HEK293 (cell line): ENCODE data around the gene PKMYT1.

Experiments used
- CTCF ChIA-PET: fragments of 350-600 bp; formaldehyde crosslinking; extraction: SDS; loops from one replicate; lab custom pipeline; 2021; ENCODE audit warnings: antibody characterized with exemption; lab: Yijun Ruan, JAX
- POLR2A ChIA-PET: fragments of 300-600 bp; formaldehyde crosslinking; extraction: SDS; loops from one replicate; lab custom pipeline; 2020; ENCODE audit warnings: antibody characterized with exemption, inconsistent platforms; lab: Yijun Ruan, JAX
- H3K27ac ChIP-seq: fragments of 200-500 bp; sonication (Bioruptor generic); 2 replicates; pipeline ENCODE4 v1.5.1; 2014; ENCODE audit warnings: low read depth, low read length, control low read depth, inconsistent platforms; ENCODE audit errors: extremely low read depth
- H3K36me3 ChIP-seq, 2 experiments: fragments of 200-500 bp in 1 of 2; sonication (Bioruptor generic) in 1 of 2; 1 replicate in 1 of 2; 2 replicates in 1 of 2; pipeline ENCODE4 v1.5.1; 2014 to 2017; ENCODE audit warnings: inconsistent platforms in 2 of 2, low read length in 2 of 2; ENCODE audit not compliant: control insufficient read depth in 2 of 2, insufficient read depth in 1 of 2
- H3K4me1 ChIP-seq: fragments of 200-500 bp; sonication (Bioruptor generic); 2 replicates; pipeline ENCODE4 v1.5.1; 2014; ENCODE audit warnings: mild to moderate bottlenecking, low read length, inconsistent platforms; ENCODE audit not compliant: control insufficient read depth, insufficient read depth
- H3K4me3 ChIP-seq: 2 replicates; pipeline ENCODE4 v1.5.1; 2011; ENCODE audit warnings: low read depth, mild to moderate bottlenecking, control low read depth, low read length, moderate library complexity
- H3K9me3 ChIP-seq: fragments of 200-500 bp; sonication (Bioruptor generic); 2 replicates; pipeline ENCODE4 v1.5.1; 2014; ENCODE audit warnings: low read depth, low read length, inconsistent platforms; ENCODE audit not compliant: control insufficient read depth, insufficient read depth
- EGR2 ChIP-seq: fragments of 450-650 bp; formaldehyde crosslinking; IDR thresholded peaks from 2 replicates; pipeline ENCODE4 v1.5.1; 2016; ENCODE audit warnings: low read depth, missing biosample characterization, missing genetic modification characterization
- GLIS1 ChIP-seq: fragments of 450-650 bp; formaldehyde crosslinking; IDR thresholded peaks from 2 replicates; pipeline ENCODE4 v1.5.1; 2016; ENCODE audit warnings: missing biosample characterization, missing genetic modification characterization
- PATZ1 ChIP-seq: fragments of 450-650 bp; formaldehyde crosslinking; IDR thresholded peaks from 2 replicates; pipeline ENCODE4 v1.5.1; 2016; ENCODE audit warnings: missing biosample characterization, missing genetic modification characterization
- PRDM1 ChIP-seq: fragments of 450-650 bp; formaldehyde crosslinking; IDR thresholded peaks from 2 replicates; pipeline ENCODE4; 2016; ENCODE audit warnings: missing biosample characterization, missing genetic modification characterization
- REPIN1 ChIP-seq: fragments of 450-650 bp; formaldehyde crosslinking; IDR thresholded peaks from 2 replicates; pipeline ENCODE4 v1.5.1; 2017; ENCODE audit warnings: missing biosample characterization, missing genetic modification characterization, low read depth
- SCRT2 ChIP-seq: fragments of 450-650 bp; formaldehyde crosslinking; IDR thresholded peaks from 2 replicates; pipeline ENCODE4 v1.5.1; 2016; ENCODE audit warnings: missing biosample characterization, missing genetic modification characterization
- ZFHX2 ChIP-seq: fragments of 450-650 bp; formaldehyde crosslinking; conservative IDR thresholded peaks from 2 replicates; pipeline ENCODE4 v1.5.1; 2016; ENCODE audit warnings: missing biosample characterization, missing genetic modification characterization
- ZFP69B ChIP-seq: fragments of 450-650 bp; formaldehyde crosslinking; IDR thresholded peaks from 2 replicates; pipeline ENCODE4 v1.5.1; 2016; ENCODE audit warnings: missing biosample characterization, missing genetic modification characterization
- ZIC2 ChIP-seq: fragments of 450-650 bp; formaldehyde crosslinking; IDR thresholded peaks from 2 replicates; pipeline ENCODE4 v1.5.1; 2016; ENCODE audit warnings: missing biosample characterization, missing genetic modification characterization
- ZNF184 ChIP-seq: fragments of 450-650 bp; IDR thresholded peaks from 2 replicates; pipeline ENCODE4 v1.5.1; 2018; ENCODE audit warnings: missing biosample characterization, mild to moderate bottlenecking, missing genetic modification characterization
- ZNF335 ChIP-seq: fragments of 450-650 bp; formaldehyde crosslinking; conservative IDR thresholded peaks from 2 replicates; pipeline ENCODE4 v1.5.1; 2016; ENCODE audit warnings: missing biosample characterization, missing genetic modification characterization
- ZNF366 ChIP-seq: fragments of 450-650 bp; formaldehyde crosslinking; conservative IDR thresholded peaks from 2 replicates; pipeline ENCODE4 v1.5.1; 2016; ENCODE audit warnings: missing biosample characterization, missing genetic modification characterization
- ZNF394 ChIP-seq: fragments of 450-650 bp; formaldehyde crosslinking; IDR thresholded peaks from 2 replicates; pipeline ENCODE4 v1.5.1; 2016; ENCODE audit warnings: missing biosample characterization, missing genetic modification characterization, mild to moderate bottlenecking, moderate library complexity, borderline replicate concordance
- ZNF548 ChIP-seq: fragments of 450-650 bp; formaldehyde crosslinking; IDR thresholded peaks from 2 replicates; pipeline ENCODE4 v1.5.1; 2016; ENCODE audit warnings: missing biosample characterization, missing genetic modification characterization
- ZNF555 ChIP-seq: fragments of 450-650 bp; formaldehyde crosslinking; conservative IDR thresholded peaks from 2 replicates; pipeline ENCODE4 v1.5.1; 2017; ENCODE audit warnings: missing biosample characterization, mild to moderate bottlenecking, missing genetic modification characterization, inconsistent platforms
- ZNF600 ChIP-seq: fragments of 450-650 bp; formaldehyde crosslinking; IDR thresholded peaks from 2 replicates; pipeline ENCODE4 v1.5.1; 2016; ENCODE audit warnings: missing biosample characterization, missing genetic modification characterization
- ZNF830 ChIP-seq: fragments of 450-650 bp; IDR thresholded peaks from 2 replicates; pipeline ENCODE4 v1.5.0; 2018; ENCODE audit warnings: missing biosample characterization, missing genetic modification characterization, low read depth, mild to moderate bottlenecking, moderate library complexity
- TF ChIP-seq, protein P1 (sequence below): fragments of 450-650 bp; formaldehyde crosslinking; IDR thresholded peaks from 2 replicates; pipeline ENCODE4 v1.5.1; 2017; ENCODE audit warnings: missing biosample characterization, missing genetic modification characterization

Gene PKMYT1

GRCh38 chr16:2983706-2984136 is 3.5 kb upstream of the PKMYT1 start (continued):
- TF ChIP-seq ZFP69B (tag by site-specific recombination) (0 out of 2 replicates have a peak, but pooled peaks have one; percentile 63), ZNF555 (tag by site-specific recombination) (no peak), REPIN1 (tag by site-specific recombination) (peak; percentile 60; the same call in 1 of the 2 replicates)

- ChIA-PET POLR2A (interaction anchor here (0.7 to 1.7 kb wide), 6 partner anchors 8 to 552 kb away, joined by 3 to 5 read pairs (median 4); partner anchors contain the start of genes HCFC1R1 and THOC6), CTCF (interaction anchor here (0.8 to 2.8 kb wide), 6 partner anchors 10 to 61 kb away, joined by 3 to 12 read pairs (median 4); partner anchors contain the start of gene PAQR4)
- H3K36me3 ChIP-seq: peaks cover 3 to 10% of the 10 kb centered on the region in 2 experiments; a peak in 2 of 3 replicates
- no peak overlapping the region for H3K27ac ChIP-seq
- TF ChIP-seq ZNF366 (tag by site-specific recombination): peak; percentile 91
- peak; percentile 99 for TF ChIP-seq PRDM1 (tag by site-specific recombination)
- 0 out of 2 replicates have a peak, but pooled peaks have one; percentile 18 for TF ChIP-seq ZNF335 (tag by site-specific recombination)
- TF ChIP-seq, protein P1, sequence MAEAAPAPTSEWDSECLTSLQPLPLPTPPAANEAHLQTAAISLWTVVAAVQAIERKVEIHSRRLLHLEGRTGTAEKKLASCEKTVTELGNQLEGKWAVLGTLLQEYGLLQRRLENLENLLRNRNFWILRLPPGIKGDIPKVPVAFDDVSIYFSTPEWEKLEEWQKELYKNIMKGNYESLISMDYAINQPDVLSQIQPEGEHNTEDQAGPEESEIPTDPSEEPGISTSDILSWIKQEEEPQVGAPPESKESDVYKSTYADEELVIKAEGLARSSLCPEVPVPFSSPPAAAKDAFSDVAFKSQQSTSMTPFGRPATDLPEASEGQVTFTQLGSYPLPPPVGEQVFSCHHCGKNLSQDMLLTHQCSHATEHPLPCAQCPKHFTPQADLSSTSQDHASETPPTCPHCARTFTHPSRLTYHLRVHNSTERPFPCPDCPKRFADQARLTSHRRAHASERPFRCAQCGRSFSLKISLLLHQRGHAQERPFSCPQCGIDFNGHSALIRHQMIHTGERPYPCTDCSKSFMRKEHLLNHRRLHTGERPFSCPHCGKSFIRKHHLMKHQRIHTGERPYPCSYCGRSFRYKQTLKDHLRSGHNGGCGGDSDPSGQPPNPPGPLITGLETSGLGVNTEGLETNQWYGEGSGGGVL: no peak
- TF ChIP-seq ZNF548 (tag by site-specific recombination): no peak
- TF ChIP-seq ZNF830 (tag by site-specific recombination): no peak
- no peaks in the 10 kb centered on the region for H3K9me3 ChIP-seq
- no peak overlapping the region for H3K4me3 ChIP-seq
- no peaks in the 10 kb centered on the region for H3K4me1 ChIP-seq
Measured at GRCh38 chr16:2982402-2982801, 2.2 kb upstream of the PKMYT1 start.

DNA sequence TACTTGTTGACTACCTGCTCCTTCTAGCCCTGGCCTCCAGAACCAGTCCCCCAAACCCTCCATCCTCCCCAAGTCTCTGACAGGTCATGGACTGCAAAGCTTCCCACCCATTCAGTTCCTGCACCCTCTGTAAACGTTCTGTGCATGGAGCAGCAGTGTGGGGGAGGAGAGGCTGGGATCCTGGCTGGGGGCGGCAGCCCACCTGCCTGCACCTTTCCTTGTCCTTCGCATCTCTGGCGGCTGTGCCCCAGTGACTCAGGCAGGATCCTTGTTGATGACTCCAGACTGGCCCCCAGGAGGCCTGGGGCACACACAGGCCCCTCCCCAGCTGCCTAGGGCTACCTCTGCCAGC is 1.6 kb upstream of the PKMYT1 start:
- H3K4me3 ChIP-seq: no peak overlapping the region
- peaks cover 3 to 15% of the 10 kb centered on the region in 2 experiments; a peak in 2 of 3 replicates for H3K36me3 ChIP-seq
- POLR2A ChIA-PET: interaction anchor here (0.7 to 2.2 kb wide), 8 partner anchors 9 to 552 kb away, joined by 3 to 25 read pairs (median 4); partner anchors contain the start of genes HCFC1R1, KREMEN2, THOC6 and TNFRSF12A
- TF ChIP-seq GLIS1 (tag by site-specific recombination) (peak; percentile 73), PATZ1 (tag by site-specific recombination) (peak; percentile 24; the same call in 1 of the 2 replicates), ZNF394 (peak; percentile 28; the same call in 1 of the 2 replicates), ZNF366 (tag by site-specific recombination) (no peak), SCRT2 (tag by site-specific recombination) (peak; percentile 53), ZFHX2 (tag by site-specific recombination) (peak; percentile 92), EGR2 (tag by site-specific recombination) (peak; percentile 83), ZIC2 (tag by site-specific recombination) (peak; percentile 43; the same call in 1 of the 2 replicates), ZNF600 (tag by site-specific recombination) (peak; percentile 82), ZNF184 (tag by site-specific recombination) (no peak)
- TF ChIP-seq, all 188 proteins: peak for 8
- Histone ChIP-seq H3K4me1 (no peaks in the 10 kb centered on the region), H3K9me3 (no peaks in the 10 kb centered on the region), H3K27ac (no peak overlapping the region)
- CTCF ChIA-PET: interaction anchor here (1.4 to 2.8 kb wide), 4 partner anchors 10 to 55 kb away, joined by 4 to 12 read pairs (median 5); partner anchors contain the start of gene PAQR4
